Astrocyte of the cerebellum (primary cell): Measurements from ENCODE around the gene EEFSEC.

Source experiments
- DNase-seq: peaks from one replicate; pipeline ENCODE4 v3.0.0-alpha.2; 2011; ENCODE audit warnings: low read depth
- H3K4me3 ChIP-seq: 2 replicates; pipeline ENCODE4 v1.5.1; 2011; ENCODE audit warnings: mild to moderate bottlenecking, low read depth, low read length, moderate library complexity
- in situ Hi-C: cut with HindIII; loops from 2 replicates; pipeline ENCODE4 v1.10.0; 2017; ENCODE audit warnings: low sequenced_read_pairs
- TF ChIP-seq, protein P1 (sequence below): IDR thresholded peaks from 2 replicates; pipeline ENCODE4 v1.5.1; 2012; ENCODE audit warnings: low read length, low read depth, moderate library complexity, mild to moderate bottlenecking; ENCODE audit errors: missing control alignments

Gene EEFSEC

DNA sequence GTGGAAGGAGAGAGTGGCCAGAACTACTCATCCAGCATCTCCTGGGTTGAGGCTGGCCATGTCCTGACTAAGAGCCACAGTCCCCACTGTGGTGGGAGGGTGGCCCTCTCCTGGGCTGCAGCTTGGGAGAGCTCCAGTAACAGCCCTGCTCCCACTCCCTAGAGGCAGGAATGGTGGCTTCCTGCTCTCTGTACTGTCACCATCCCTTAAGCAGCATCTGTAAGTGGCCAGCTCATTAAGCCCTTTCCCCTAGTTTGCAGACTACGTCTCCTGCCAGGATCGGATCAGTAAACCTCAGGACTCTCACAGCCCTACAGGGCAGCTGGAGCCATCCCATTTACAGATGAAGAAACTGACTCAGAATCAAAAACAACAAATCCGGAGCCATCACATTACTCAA is 282.9 kb downstream of the EEFSEC start:
- DNase-seq: no peak
- H3K4me3 ChIP-seq: no peak overlapping the region
- in situ Hi-C loops: no loop called here
- TF ChIP-seq, protein P1, sequence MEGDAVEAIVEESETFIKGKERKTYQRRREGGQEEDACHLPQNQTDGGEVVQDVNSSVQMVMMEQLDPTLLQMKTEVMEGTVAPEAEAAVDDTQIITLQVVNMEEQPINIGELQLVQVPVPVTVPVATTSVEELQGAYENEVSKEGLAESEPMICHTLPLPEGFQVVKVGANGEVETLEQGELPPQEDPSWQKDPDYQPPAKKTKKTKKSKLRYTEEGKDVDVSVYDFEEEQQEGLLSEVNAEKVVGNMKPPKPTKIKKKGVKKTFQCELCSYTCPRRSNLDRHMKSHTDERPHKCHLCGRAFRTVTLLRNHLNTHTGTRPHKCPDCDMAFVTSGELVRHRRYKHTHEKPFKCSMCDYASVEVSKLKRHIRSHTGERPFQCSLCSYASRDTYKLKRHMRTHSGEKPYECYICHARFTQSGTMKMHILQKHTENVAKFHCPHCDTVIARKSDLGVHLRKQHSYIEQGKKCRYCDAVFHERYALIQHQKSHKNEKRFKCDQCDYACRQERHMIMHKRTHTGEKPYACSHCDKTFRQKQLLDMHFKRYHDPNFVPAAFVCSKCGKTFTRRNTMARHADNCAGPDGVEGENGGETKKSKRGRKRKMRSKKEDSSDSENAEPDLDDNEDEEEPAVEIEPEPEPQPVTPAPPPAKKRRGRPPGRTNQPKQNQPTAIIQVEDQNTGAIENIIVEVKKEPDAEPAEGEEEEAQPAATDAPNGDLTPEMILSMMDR: no peak

- TF ChIP-seq, protein P1: peak; percentile 41
- DNase-seq: no peak
- in situ Hi-C loops: no loop called here
Observed at GRCh38 chr3:128438488-128439072, 285.3 kb downstream of the EEFSEC start.

GRCh38 chr3:128439226-128439625 is 285.9 kb downstream of the EEFSEC start:
- TF ChIP-seq, protein P1: no peak
- DNase-seq: no peak
- H3K4me3 ChIP-seq: no peak overlapping the region
- in situ Hi-C loops: no loop called here

More at GRCh38 chr3:128438488-128439072, 285.3 kb downstream of the EEFSEC start:
- no peak overlapping the region for H3K4me3 ChIP-seq

DNA sequence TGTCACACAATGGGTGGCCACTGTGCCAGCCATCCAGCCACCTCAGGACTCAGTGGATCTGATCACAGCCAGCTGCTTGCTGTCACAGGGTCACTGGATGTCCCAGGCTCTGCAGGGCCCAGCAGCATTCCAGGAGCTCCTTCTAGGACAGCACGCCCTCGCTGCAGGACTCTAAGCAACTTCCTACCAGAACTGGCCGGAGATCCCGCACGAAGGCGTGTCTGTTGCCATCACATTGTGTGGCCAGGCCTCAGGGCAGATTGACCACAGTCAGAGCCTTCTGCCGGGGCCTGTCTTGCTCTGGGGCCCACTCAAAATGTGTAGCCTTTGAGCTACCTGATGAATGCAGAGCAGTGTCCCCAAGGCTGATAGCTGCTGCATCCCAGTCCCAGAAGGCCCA is 288.8 kb downstream of the EEFSEC start:
- in situ Hi-C loops: no loop called here
- TF ChIP-seq, protein P1: no peak
- DNase-seq: no peak
- no peak overlapping the region for H3K4me3 ChIP-seq

DNA sequence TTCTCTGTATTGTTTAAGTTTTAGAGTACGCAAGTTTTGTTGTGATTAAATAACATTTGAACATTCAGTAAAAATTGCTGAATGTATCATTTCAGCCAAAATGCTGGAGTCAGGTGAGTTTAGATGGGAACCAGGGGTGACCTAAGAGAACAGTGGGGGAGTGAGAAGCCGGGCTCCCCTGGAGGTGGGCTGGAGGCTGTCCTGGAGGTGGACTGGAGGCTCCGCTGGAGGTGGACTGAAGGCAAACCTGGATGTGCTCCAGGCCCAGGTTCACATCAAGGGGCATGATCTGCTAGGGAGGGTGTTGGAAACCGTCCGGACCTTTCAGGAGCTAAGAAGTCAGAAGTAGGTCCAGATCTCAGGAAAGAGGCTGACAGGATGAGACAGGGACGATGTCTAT is 289.7 kb downstream of the EEFSEC start:
- no peak overlapping the region for H3K4me3 ChIP-seq
- TF ChIP-seq, protein P1: no peak
- in situ Hi-C loops: no loop called here
- no peak for DNase-seq

DNA sequence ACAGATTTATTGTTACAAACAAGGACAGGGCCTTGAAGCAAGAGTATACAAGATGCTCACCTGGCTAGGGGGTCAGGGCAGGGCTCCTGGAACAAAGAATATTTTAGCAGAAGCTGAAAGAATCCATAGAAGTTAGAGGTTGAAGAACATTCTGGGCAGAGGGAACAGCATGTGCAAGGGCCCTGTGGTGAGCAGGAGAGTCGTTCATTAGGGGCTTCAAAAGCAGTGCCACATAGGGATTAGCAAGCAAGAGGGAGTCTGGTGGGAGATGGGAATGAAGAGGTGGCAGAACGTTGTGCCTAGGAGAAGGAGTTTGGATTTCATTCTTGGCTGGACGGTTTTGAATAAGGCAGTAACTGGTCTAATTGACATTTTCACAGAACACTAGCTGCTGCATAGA is 290.5 kb downstream of the EEFSEC start:
- in situ Hi-C loops: no loop called here
- DNase-seq: no peak
- no peak overlapping the region for H3K4me3 ChIP-seq
- TF ChIP-seq, protein P1: no peak

DNA sequence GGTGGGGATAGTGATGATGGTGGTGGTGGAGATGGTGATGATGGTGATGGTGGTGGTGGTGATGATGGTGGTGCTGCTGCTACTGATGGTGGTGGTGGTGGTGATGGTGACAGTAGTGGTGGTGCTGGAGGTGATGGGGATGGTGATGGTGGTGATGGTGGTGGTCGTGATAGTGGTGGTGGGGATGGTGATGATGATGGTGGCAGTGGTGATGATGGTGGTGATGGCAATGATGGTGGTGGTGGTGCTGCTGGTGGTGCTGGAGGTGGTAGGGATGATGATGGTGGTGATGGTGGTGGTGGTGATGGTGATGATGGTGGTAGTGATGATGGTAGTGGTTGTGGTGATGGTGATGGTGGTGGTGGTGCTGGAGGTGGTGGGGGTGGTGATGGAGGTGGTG is 292.1 kb downstream of the EEFSEC start:
- H3K4me3 ChIP-seq: no peak overlapping the region
- TF ChIP-seq, protein P1: no peak
- no peak for DNase-seq
- in situ Hi-C loops: no loop called here
